WTC11 (cell line): ENCODE data around the gene CLSTN2. TPM values are rescaled to one million over a fixed set of nuclear protein-coding genes. Genes with fewer than 3 reads are reported as not detected.

Experiments
- ATAC-seq: fragments of 200-7000 bp; cut with Tn5 transposase; 2 replicates; pipeline ENCODE4 v1.10.0; 2021; ENCODE audit warnings: mild to moderate bottlenecking, moderate library complexity
- CTCF ChIA-PET: fragments of 300-600 bp; sonication (Branson Sonifier 250); formaldehyde crosslinking; loops from one replicate; lab custom pipeline; 2021; ENCODE audit warnings: antibody characterized with exemption; lab: Charles Lee
- POLR2A ChIA-PET: fragments of 350-600 bp; sonication (Branson Sonifier 250); formaldehyde crosslinking; loops from one replicate; lab custom pipeline; 2021; ENCODE audit warnings: antibody characterized with exemption; lab: Charles Lee
- DNase-seq: peaks from one replicate; pipeline ENCODE4 v3.0.0; 2021; ENCODE audit warnings: low spot score
- H3K27ac Mint-ChIP-seq: 2 replicates; pipeline ENCODE4 v1.8.0; 2021; ENCODE audit warnings: mixed read lengths
- H3K27me3 Mint-ChIP-seq: 2 replicates; pipeline ENCODE4 v1.8.0; 2021; ENCODE audit warnings: low read depth, mild to moderate bottlenecking, moderate library complexity, mixed read lengths
- H3K36me3 Mint-ChIP-seq: 2 replicates; pipeline ENCODE4 v1.8.0; 2021; ENCODE audit warnings: mixed read lengths
- H3K4me1 Mint-ChIP-seq: 2 replicates; pipeline ENCODE4 v1.8.0; 2022; ENCODE audit warnings: mixed read lengths
- H3K4me3 Mint-ChIP-seq: 2 replicates; pipeline ENCODE4 v1.8.0; 2021; ENCODE audit warnings: mild to moderate bottlenecking, moderate library complexity, mixed read lengths
- H3K9me3 Mint-ChIP-seq: 2 replicates; pipeline ENCODE4 v1.8.0; 2021; ENCODE audit warnings: mixed read lengths
- FOXJ3 ChIP-seq: sonication (generic); formaldehyde crosslinking; IDR thresholded peaks from 2 replicates; pipeline ENCODE4 v1.9.0; 2021; ENCODE audit warnings: missing genetic modification reagents, mild to moderate bottlenecking, borderline replicate concordance
- HMGA2 ChIP-seq: fragments of 250-450 bp; sonication (Bioruptor Pico); IDR thresholded peaks from 2 replicates; pipeline ENCODE4 v1.4.0; 2021; ENCODE audit warnings: mild to moderate bottlenecking, moderate library complexity
- JAZF1 ChIP-seq: fragments of 250-450 bp; sonication (Bioruptor Pico); IDR thresholded peaks from 2 replicates; pipeline ENCODE4 v1.9.0; 2021; ENCODE audit warnings: moderate library complexity, mild to moderate bottlenecking, inconsistent platforms
- NR1H2 ChIP-seq: sonication (generic); formaldehyde crosslinking; IDR thresholded peaks from 2 replicates; pipeline ENCODE4 v1.9.0; 2021; ENCODE audit warnings: mild to moderate bottlenecking, moderate library complexity, missing genetic modification reagents
- OVOL2 ChIP-seq: fragments of 250-450 bp; sonication (Bioruptor Pico); IDR thresholded peaks from 2 replicates; pipeline ENCODE4 v1.9.0; 2021; ENCODE audit warnings: mild to moderate bottlenecking, borderline replicate concordance
- RORB ChIP-seq: fragments of 250-450 bp; sonication (Bioruptor Pico); IDR thresholded peaks from 2 replicates; pipeline ENCODE4 v1.9.0; 2021; ENCODE audit warnings: mild to moderate bottlenecking
- SMAD3 ChIP-seq: sonication (generic); formaldehyde crosslinking; IDR thresholded peaks from 2 replicates; pipeline ENCODE4 v1.8.0; 2022; ENCODE audit warnings: missing genetic modification reagents, mild to moderate bottlenecking, borderline replicate concordance
- SOX15 ChIP-seq: fragments of 250-450 bp; sonication (Bioruptor Pico); IDR thresholded peaks from 2 replicates; pipeline ENCODE4 v1.9.0; 2021; ENCODE audit warnings: mild to moderate bottlenecking
- TCF7 ChIP-seq: sonication (generic); formaldehyde crosslinking; IDR thresholded peaks from 2 replicates; pipeline ENCODE4 v1.8.0; 2022; ENCODE audit warnings: mild to moderate bottlenecking, low read depth, missing genetic modification reagents, moderate library complexity
- ZBTB21 ChIP-seq: sonication (generic); formaldehyde crosslinking; IDR thresholded peaks from 2 replicates; pipeline ENCODE4 v1.8.1; 2023; ENCODE audit warnings: mild to moderate bottlenecking, missing genetic modification reagents, borderline replicate concordance
- ZNF121 ChIP-seq: sonication (generic); formaldehyde crosslinking; IDR thresholded peaks from 2 replicates; pipeline ENCODE4 v1.8.0; 2023; ENCODE audit warnings: missing genetic modification reagents
- ZNF423 ChIP-seq: fragments of 250-450 bp; sonication (Bioruptor Pico); IDR thresholded peaks from 2 replicates; pipeline ENCODE4 v2.1.2; 2022; ENCODE audit warnings: mild to moderate bottlenecking, moderate library complexity
- total RNA-seq: library from RNA; stranded (reverse); gene quantifications from 3 replicates; pipeline ENCODE4 v1.2.3, GENCODE V29; 2021
- TF ChIP-seq, protein P1 (sequence below): sonication (generic); formaldehyde crosslinking; IDR thresholded peaks from 2 replicates; pipeline ENCODE4 v1.8.1; 2023; ENCODE audit warnings: mild to moderate bottlenecking, moderate library complexity, missing genetic modification reagents
- TF ChIP-seq, protein P2 (sequence below): sonication (generic); formaldehyde crosslinking; IDR thresholded peaks from 2 replicates; pipeline ENCODE4 v1.8.1; 2023; ENCODE audit warnings: mild to moderate bottlenecking, missing genetic modification reagents, moderate library complexity
- TF ChIP-seq, protein P3 (sequence below): fragments of 250-450 bp; sonication (Bioruptor Pico); IDR thresholded peaks from 2 replicates; pipeline ENCODE4 v1.9.0; 2021; ENCODE audit warnings: mild to moderate bottlenecking
- TF ChIP-seq, protein P4 (sequence below): fragments of 250-450 bp; sonication (Bioruptor Pico); IDR thresholded peaks from 2 replicates; pipeline ENCODE4 v1.9.0; 2021; ENCODE audit warnings: moderate library complexity, mild to moderate bottlenecking, inconsistent platforms, borderline replicate concordance
- TF ChIP-seq, protein P5 (sequence below): sonication (generic); formaldehyde crosslinking; IDR thresholded peaks from 2 replicates; pipeline ENCODE4 v1.8.0; 2022; ENCODE audit warnings: mild to moderate bottlenecking, missing genetic modification reagents
- TF ChIP-seq, protein P6 (sequence below): fragments of 250-450 bp; sonication (Bioruptor Pico); IDR thresholded peaks from 2 replicates; pipeline ENCODE4 v1.8.0; 2021; ENCODE audit warnings: mild to moderate bottlenecking
- TF ChIP-seq, protein P7 (sequence below): fragments of 250-450 bp; sonication (Bioruptor Pico); IDR thresholded peaks from 2 replicates; pipeline ENCODE4 v1.9.0; 2021; ENCODE audit warnings: mild to moderate bottlenecking
- TF ChIP-seq, protein P8 (sequence below): sonication (generic); formaldehyde crosslinking; IDR thresholded peaks from 2 replicates; pipeline ENCODE4 v1.8.1; 2022; ENCODE audit warnings: low read depth, missing genetic modification reagents, borderline replicate concordance

CLSTN2 gene
- total RNA-seq, 1 experiment from 2014 or later: 0.35 TPM

DNA sequence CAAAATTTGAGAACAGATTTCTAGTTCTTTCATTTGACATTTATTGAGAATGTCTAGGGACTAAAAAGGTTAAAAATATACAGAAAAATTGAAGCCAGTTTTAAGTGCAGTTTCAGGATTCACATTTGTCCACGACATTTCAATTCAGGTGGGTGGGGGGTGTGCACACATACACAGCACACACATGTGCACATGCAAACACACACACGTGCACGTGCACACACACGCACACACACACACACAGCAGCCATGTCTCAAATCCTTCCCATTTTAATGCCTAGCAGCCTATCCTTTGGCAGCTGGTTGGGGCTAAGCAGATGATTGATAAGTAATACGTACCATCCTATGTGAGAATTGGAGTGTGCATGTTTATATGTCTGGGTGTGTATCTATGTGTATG lies 504.5 kb downstream of the CLSTN2 start (continued):
- TF ChIP-seq TCF7 (no peak), OVOL2 (CRISPR knock-in tag) (no peak), ZBTB21 (CRISPR knock-in tag) (no peak), SOX15 (no peak)
- TF ChIP-seq, protein P1, sequence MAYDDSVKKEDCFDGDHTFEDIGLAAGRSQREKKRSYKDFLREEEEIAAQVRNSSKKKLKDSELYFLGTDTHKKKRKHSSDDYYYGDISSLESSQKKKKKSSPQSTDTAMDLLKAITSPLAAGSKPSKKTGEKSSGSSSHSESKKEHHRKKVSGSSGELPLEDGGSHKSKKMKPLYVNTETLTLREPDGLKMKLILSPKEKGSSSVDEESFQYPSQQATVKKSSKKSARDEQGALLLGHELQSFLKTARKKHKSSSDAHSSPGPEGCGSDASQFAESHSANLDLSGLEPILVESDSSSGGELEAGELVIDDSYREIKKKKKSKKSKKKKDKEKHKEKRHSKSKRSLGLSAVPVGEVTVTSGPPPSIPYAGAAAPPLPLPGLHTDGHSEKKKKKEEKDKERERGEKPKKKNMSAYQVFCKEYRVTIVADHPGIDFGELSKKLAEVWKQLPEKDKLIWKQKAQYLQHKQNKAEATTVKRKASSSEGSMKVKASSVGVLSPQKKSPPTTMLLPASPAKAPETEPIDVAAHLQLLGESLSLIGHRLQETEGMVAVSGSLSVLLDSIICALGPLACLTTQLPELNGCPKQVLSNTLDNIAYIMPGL (CRISPR knock-in tag): no peak

DNA sequence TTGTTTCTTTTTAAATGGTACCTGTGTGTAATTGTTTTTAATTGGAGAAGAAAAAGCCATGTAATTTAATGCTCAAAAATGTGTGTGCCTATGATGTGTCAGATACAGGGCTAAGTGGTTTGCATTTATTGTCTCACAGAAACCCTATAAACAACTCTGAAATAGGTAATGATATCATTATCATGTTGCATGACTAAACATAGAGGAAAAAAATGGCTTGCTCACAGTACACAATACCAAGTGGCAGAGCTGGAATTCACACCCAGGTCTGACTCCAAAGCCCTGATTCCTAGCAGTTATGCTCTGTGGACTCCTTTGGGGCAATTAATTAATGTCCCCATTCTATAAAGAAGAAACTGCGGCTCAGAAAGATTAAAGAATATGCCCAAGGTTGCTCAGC lies 505.5 kb downstream of the CLSTN2 start:
- H3K27ac Mint-ChIP-seq: no peak overlapping the region
- peaks cover 6% of the 10 kb centered on the region for H3K4me1 Mint-ChIP-seq
- H3K9me3 Mint-ChIP-seq: no peaks in the 10 kb centered on the region
- no peaks in the 10 kb centered on the region for H3K36me3 Mint-ChIP-seq
- ATAC-seq (no peak), DNase-seq (no peak)
- H3K27me3 Mint-ChIP-seq: no peaks in the 10 kb centered on the region; the same call in 1 of the 2 replicates
- TF ChIP-seq HMGA2 (CRISPR knock-in tag) (no peak), ZNF423 (CRISPR knock-in tag) (no peak), JAZF1 (CRISPR knock-in tag) (no peak), NR1H2 (no peak)
- TF ChIP-seq, protein P2, sequence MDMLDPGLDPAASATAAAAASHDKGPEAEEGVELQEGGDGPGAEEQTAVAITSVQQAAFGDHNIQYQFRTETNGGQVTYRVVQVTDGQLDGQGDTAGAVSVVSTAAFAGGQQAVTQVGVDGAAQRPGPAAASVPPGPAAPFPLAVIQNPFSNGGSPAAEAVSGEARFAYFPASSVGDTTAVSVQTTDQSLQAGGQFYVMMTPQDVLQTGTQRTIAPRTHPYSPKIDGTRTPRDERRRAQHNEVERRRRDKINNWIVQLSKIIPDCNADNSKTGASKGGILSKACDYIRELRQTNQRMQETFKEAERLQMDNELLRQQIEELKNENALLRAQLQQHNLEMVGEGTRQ (CRISPR knock-in tag): no peak
- POLR2A ChIA-PET: no interaction called here
- no peak overlapping the region for H3K4me3 Mint-ChIP-seq
- CTCF ChIA-PET: no interaction called here

DNA sequence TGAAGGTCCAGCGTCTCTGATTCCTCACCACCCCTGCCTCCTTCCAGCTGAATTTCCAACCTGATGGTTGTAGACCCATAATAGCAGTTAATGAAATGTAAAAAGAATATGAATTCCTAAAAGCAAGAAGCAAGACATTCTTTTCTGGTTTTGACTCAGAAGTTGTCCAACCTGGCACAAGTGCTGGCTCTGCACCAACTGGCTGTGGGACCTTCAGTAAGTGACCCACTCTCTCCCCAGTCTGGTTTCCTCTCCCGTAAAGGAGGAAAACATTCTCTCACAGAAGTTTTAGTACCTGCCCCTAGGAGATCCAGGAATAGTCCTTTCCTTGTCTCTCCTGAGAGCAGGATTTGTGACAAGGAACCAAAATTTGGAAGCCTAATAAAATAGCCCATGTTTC lies 506.0 kb downstream of the CLSTN2 start:
- no peaks in the 10 kb centered on the region for H3K9me3 Mint-ChIP-seq
- DNase-seq: no peak
- no peak overlapping the region for H3K27ac Mint-ChIP-seq
- no peak overlapping the region for H3K4me3 Mint-ChIP-seq
- POLR2A ChIA-PET: no interaction called here
- peaks cover 6% of the 10 kb centered on the region for H3K4me1 Mint-ChIP-seq
- TF ChIP-seq, protein P3, sequence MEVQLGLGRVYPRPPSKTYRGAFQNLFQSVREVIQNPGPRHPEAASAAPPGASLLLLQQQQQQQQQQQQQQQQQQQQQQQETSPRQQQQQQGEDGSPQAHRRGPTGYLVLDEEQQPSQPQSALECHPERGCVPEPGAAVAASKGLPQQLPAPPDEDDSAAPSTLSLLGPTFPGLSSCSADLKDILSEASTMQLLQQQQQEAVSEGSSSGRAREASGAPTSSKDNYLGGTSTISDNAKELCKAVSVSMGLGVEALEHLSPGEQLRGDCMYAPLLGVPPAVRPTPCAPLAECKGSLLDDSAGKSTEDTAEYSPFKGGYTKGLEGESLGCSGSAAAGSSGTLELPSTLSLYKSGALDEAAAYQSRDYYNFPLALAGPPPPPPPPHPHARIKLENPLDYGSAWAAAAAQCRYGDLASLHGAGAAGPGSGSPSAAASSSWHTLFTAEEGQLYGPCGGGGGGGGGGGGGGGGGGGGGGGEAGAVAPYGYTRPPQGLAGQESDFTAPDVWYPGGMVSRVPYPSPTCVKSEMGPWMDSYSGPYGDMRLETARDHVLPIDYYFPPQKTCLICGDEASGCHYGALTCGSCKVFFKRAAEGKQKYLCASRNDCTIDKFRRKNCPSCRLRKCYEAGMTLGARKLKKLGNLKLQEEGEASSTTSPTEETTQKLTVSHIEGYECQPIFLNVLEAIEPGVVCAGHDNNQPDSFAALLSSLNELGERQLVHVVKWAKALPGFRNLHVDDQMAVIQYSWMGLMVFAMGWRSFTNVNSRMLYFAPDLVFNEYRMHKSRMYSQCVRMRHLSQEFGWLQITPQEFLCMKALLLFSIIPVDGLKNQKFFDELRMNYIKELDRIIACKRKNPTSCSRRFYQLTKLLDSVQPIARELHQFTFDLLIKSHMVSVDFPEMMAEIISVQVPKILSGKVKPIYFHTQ: no peak
- no peak for TF ChIP-seq ZNF121
- TF ChIP-seq, protein P4, sequence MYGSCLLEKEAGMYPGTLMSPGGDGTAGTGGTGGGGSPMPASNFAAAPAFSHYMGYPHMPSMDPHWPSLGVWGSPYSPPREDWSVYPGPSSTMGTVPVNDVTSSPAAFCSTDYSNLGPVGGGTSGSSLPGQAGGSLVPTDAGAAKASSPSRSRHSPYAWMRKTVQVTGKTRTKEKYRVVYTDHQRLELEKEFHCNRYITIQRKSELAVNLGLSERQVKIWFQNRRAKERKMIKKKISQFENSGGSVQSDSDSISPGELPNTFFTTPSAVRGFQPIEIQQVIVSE (CRISPR knock-in tag): no peak
- TF ChIP-seq SMAD3 (CRISPR knock-in tag): no peak
- TF ChIP-seq, protein P5, sequence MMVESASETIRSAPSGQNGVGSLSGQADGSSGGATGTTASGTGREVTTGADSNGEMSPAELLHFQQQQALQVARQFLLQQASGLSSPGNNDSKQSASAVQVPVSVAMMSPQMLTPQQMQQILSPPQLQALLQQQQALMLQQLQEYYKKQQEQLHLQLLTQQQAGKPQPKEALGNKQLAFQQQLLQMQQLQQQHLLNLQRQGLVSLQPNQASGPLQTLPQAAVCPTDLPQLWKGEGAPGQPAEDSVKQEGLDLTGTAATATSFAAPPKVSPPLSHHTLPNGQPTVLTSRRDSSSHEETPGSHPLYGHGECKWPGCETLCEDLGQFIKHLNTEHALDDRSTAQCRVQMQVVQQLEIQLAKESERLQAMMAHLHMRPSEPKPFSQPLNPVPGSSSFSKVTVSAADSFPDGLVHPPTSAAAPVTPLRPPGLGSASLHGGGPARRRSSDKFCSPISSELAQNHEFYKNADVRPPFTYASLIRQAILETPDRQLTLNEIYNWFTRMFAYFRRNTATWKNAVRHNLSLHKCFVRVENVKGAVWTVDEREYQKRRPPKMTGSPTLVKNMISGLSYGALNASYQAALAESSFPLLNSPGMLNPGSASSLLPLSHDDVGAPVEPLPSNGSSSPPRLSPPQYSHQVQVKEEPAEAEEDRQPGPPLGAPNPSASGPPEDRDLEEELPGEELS (CRISPR knock-in tag): no peak
- no peak for TF ChIP-seq RORB
- TF ChIP-seq, protein P6, sequence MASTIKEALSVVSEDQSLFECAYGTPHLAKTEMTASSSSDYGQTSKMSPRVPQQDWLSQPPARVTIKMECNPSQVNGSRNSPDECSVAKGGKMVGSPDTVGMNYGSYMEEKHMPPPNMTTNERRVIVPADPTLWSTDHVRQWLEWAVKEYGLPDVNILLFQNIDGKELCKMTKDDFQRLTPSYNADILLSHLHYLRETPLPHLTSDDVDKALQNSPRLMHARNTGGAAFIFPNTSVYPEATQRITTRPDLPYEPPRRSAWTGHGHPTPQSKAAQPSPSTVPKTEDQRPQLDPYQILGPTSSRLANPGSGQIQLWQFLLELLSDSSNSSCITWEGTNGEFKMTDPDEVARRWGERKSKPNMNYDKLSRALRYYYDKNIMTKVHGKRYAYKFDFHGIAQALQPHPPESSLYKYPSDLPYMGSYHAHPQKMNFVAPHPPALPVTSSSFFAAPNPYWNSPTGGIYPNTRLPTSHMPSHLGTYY: no peak
- TF ChIP-seq, protein P7, sequence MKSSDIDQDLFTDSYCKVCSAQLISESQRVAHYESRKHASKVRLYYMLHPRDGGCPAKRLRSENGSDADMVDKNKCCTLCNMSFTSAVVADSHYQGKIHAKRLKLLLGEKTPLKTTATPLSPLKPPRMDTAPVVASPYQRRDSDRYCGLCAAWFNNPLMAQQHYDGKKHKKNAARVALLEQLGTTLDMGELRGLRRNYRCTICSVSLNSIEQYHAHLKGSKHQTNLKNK (CRISPR knock-in tag): no peak
- no peak for TF ChIP-seq NR1H2
- no peak for TF ChIP-seq SOX15
- TF ChIP-seq FOXJ3 (CRISPR knock-in tag): no peak
- TF ChIP-seq, protein P8, sequence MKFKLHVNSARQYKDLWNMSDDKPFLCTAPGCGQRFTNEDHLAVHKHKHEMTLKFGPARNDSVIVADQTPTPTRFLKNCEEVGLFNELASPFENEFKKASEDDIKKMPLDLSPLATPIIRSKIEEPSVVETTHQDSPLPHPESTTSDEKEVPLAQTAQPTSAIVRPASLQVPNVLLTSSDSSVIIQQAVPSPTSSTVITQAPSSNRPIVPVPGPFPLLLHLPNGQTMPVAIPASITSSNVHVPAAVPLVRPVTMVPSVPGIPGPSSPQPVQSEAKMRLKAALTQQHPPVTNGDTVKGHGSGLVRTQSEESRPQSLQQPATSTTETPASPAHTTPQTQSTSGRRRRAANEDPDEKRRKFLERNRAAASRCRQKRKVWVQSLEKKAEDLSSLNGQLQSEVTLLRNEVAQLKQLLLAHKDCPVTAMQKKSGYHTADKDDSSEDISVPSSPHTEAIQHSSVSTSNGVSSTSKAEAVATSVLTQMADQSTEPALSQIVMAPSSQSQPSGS (CRISPR knock-in tag): no peak
- CTCF ChIA-PET: no interaction called here
- no peak for ATAC-seq
- no peaks in the 10 kb centered on the region; the same call in 1 of the 2 replicates for H3K27me3 Mint-ChIP-seq
- no peaks in the 10 kb centered on the region for H3K36me3 Mint-ChIP-seq
